Measurements from ENCODE around the gene MYL11. TPM values are rescaled to one million over a fixed set of nuclear protein-coding genes. Genes with fewer than 3 reads are reported as not detected.

MYL11 gene
- total and polyA plus RNA-seq, 2 experiments from 2014 or later: 2.1 TPM; not detected in 1

DNA sequence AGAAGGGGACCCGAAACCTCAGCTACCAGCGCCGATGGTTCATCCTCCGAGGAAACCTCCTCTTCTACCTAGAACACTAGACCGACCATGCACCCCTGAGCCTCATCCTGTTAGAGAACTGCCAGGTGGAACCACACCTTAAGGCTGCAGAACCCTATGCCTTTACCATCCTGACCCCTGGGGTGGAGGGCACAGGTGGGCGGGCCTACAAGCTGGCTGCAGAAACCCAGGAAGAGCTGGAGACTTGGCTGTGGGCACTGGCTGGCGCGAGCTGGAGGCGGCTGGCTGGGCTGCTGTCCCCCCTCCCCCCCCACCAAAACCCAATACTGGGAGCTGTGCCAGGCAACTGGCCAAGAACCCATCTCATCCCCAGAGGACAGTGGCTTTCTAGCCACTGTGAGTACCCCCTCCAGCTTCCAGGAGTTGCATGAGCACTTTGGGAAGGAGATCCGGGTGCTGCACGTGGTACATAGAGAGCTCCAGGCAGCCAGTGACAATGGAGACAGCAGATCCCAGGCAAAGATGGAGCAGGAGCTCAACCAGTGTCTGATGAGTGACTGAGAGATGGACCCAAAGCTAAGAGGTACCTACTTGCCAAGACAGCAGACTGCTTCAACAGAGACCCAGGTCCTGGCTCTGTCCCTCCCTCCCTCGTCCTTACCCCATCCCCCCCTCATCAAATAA, 18.1 kb upstream of the MYL11 start:
- Histone ChIP-seq H3K9me2 (ENCODE audit: insufficient read depth) (no peaks in the 10 kb centered on the region), H3F3A (ENCODE audit: insufficient read depth) (peaks cover 23% of the 10 kb centered on the region; the same call in 1 of the 2 replicates), H3K79me2 (ENCODE audit: insufficient read depth) (peaks cover 60% of the 10 kb centered on the region), H3K4me2 (ENCODE audit: unreplicated experiment) (peak overlapping the region; percentile 90), H3K27me3 (replicated peaks; ENCODE audit: insufficient read depth) (no peaks in the 10 kb centered on the region), H3K9ac (peak overlapping the region; percentile 94; the same call in 1 of the 2 replicates), H3K27ac (peak overlapping the region; percentile 98), H3K4me3 (no peak overlapping the region; the same call in 1 of the 2 replicates), H3K36me3 (ENCODE audit: low read depth) (no peaks in the 10 kb centered on the region; the same call in 1 of the 2 replicates), H2AFZ (no peak overlapping the region), H3K9me3 (ENCODE audit: low read depth) (no peaks in the 10 kb centered on the region), H4K20me1 (ENCODE audit: insufficient read depth) (no peaks in the 10 kb centered on the region), H3K4me1 (ENCODE audit: insufficient read depth) (peaks cover 28% of the 10 kb centered on the region)
- in situ Hi-C loops (cut with MboI): no loop called here
- WGBS, 2 experiments (ENCODE audit: low coverage in 1 of 2, low lambda C conversion rate in 2 of 2, missing lambda C conversion rate in 2 of 2): 73 to 75% methylated on average over 12 of the region's 12 CpGs
- peak; percentile 14 for DNase-seq
- no peak for TF ChIP-seq EZH2phosphoT487 (IDR thresholded peaks at IDR 0.05; ENCODE audit: insufficient read depth, low read depth)

DNA sequence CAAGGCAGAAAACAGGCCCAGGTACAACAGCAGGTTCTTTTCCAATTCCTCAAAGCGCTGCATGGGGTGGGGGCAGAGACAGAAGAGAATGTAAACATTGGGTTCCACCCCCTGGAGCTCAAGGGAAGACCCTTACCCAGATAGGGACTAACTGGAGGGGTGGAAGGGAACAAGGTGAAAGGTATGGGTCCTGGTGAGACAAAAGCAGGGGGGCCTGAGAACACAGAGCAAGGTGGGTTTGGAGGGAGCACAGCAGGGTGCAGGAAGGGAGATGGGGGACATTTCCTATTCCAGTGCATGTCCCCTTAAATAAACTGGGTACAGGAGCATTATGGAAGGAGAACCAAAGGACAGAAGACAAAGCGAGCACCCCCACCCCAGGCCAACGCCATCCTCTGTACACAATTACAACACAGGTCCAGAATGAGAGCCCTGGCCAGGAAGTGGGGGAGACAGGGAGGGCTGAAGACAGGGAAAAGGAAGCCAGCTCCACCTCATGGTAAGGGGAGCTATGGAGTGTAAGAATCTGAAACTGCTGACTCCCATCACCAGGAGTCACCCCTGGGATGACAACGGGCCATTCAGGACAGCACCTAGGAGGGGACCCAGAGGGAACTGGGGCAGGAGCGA, 17.4 kb upstream of the MYL11 start:
- H3K4me1 ChIP-seq (ENCODE audit: insufficient read depth): peaks cover 22% of the 10 kb centered on the region
- H3K27me3 ChIP-seq (replicated peaks; ENCODE audit: insufficient read depth): no peaks in the 10 kb centered on the region
- H3K27ac ChIP-seq: peak overlapping the region; percentile 98
- TF ChIP-seq EZH2phosphoT487 (IDR thresholded peaks at IDR 0.05; ENCODE audit: insufficient read depth, low read depth) (no peak), EZH2 (IDR thresholded peaks at IDR 0.05; ENCODE audit: insufficient read depth, poor library complexity, severe bottlenecking) (no peak)
- H3F3A ChIP-seq (ENCODE audit: insufficient read depth): peaks cover 23% of the 10 kb centered on the region; the same call in 1 of the 2 replicates
- H3K4me2 ChIP-seq (ENCODE audit: unreplicated experiment): no peak overlapping the region
- WGBS, 2 experiments (ENCODE audit: low coverage in 1 of 2, low lambda C conversion rate in 2 of 2, missing lambda C conversion rate in 2 of 2): 69 to 76% methylated on average over 5 of the region's 5 CpGs
- no peak overlapping the region for H2AFZ ChIP-seq
- H3K36me3 ChIP-seq (ENCODE audit: low read depth): no peaks in the 10 kb centered on the region; the same call in 1 of the 2 replicates
- in situ Hi-C loops (cut with MboI): no loop called here
- H3K79me2 ChIP-seq (ENCODE audit: insufficient read depth): peaks cover 62% of the 10 kb centered on the region
- no peak for DNase-seq
- no peak overlapping the region for H3K9ac ChIP-seq
- no peaks in the 10 kb centered on the region for H3K9me3 ChIP-seq (ENCODE audit: low read depth)
- H4K20me1 ChIP-seq (ENCODE audit: insufficient read depth): no peaks in the 10 kb centered on the region
- no peaks in the 10 kb centered on the region for H3K9me2 ChIP-seq (ENCODE audit: insufficient read depth)
- no peak overlapping the region for H3K4me3 ChIP-seq

DNA sequence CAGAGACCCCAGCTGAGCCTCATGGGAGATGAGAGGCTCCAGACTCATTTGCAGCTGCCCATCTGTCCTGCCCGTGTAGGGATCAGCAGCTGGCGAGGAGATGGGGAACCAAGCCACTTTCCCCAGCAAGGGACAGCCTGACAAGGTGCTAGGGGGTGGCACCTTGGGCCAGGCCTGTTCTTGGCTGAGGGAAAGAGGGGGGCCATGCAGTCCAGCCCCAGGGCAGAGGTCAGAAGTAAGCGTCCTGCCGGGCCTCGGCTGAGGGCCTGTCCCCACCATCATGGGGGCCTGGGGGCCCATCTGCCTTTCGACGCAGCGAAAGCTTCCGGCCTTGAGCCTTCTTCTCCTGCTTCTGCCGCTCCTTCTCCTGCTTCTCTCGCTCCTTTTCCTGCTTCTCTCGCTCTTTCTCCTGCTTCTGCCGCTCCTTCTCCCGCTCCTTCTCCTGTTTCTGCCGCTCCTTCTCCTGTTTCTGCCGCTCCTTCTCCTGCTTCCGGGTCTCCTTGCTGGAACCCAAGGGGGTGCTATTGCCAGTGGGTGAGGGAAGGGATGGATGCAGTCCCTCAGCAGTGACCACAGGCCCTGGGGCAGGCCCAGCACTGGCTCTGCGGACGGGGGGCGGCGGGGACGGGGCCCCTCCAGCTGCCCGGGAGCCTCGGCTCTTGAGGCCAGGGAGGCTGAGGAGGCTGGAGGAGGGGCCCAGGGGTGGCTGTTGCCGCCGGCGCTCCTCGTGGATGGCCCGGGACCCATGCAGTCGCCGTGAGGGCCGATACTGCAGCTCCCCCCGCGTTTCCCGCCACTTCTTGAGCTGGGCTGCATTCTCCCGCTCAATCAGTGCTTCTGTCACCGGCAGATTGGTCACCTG, 16.7 kb upstream of the MYL11 start:
- WGBS, 2 experiments (ENCODE audit: low coverage in 1 of 2, low lambda C conversion rate in 2 of 2, missing lambda C conversion rate in 2 of 2): 84% methylated on average over 19 to 34 of the region's 37 CpGs
- H3K27ac ChIP-seq: no peak overlapping the region
- H3K4me2 ChIP-seq (ENCODE audit: unreplicated experiment): no peak overlapping the region
- no peaks in the 10 kb centered on the region for H3K9me2 ChIP-seq (ENCODE audit: insufficient read depth)
- no peak overlapping the region for H3K9ac ChIP-seq
- H3K4me1 ChIP-seq (ENCODE audit: insufficient read depth): peaks cover 16% of the 10 kb centered on the region
- no peaks in the 10 kb centered on the region for H4K20me1 ChIP-seq (ENCODE audit: insufficient read depth)
- H3K79me2 ChIP-seq (ENCODE audit: insufficient read depth): peaks cover 64% of the 10 kb centered on the region
- H3K27me3 ChIP-seq (replicated peaks; ENCODE audit: insufficient read depth): no peaks in the 10 kb centered on the region
- no peaks in the 10 kb centered on the region for H3K9me3 ChIP-seq (ENCODE audit: low read depth)
- H3F3A ChIP-seq (ENCODE audit: insufficient read depth): peaks cover 16% of the 10 kb centered on the region; the same call in 1 of the 2 replicates
- no peak overlapping the region for H3K4me3 ChIP-seq
- H3K36me3 ChIP-seq (ENCODE audit: low read depth): no peaks in the 10 kb centered on the region; the same call in 1 of the 2 replicates
- H2AFZ ChIP-seq: no peak overlapping the region
- no peak for DNase-seq
- no peak for TF ChIP-seq EZH2 (IDR thresholded peaks at IDR 0.05; ENCODE audit: insufficient read depth, poor library complexity, severe bottlenecking)
- no peak for TF ChIP-seq EZH2phosphoT487 (IDR thresholded peaks at IDR 0.05; ENCODE audit: insufficient read depth, low read depth)
- in situ Hi-C loops (cut with MboI): no loop called here

DNA sequence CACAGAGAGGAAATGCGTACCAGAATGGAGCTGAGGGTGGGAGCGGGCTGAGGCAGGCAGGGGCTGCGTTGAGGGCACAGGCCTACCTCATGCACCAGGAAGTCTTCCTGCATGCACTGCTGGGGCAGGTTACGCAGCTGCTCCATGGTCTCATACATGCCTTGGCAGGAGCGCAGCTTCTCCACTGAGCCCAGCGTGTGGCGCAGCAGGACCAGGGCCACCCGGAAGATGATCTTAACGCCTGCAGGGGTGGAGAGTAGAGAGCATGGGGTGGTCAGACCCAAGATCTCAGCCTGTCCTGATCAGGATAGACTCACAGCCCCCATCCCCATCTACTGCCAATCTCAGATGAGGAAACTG, 16.0 kb upstream of the MYL11 start:
- no peaks in the 10 kb centered on the region for H3K9me3 ChIP-seq (ENCODE audit: low read depth)
- H3K36me3 ChIP-seq (ENCODE audit: low read depth): peaks cover 5% of the 10 kb centered on the region; the same call in 1 of the 2 replicates
- H3K4me3 ChIP-seq: no peak overlapping the region
- H3K4me2 ChIP-seq (ENCODE audit: unreplicated experiment): no peak overlapping the region
- H4K20me1 ChIP-seq (ENCODE audit: insufficient read depth): no peaks in the 10 kb centered on the region
- DNase-seq: no peak
- no peak overlapping the region for H3K27ac ChIP-seq
- no peaks in the 10 kb centered on the region for H3K9me2 ChIP-seq (ENCODE audit: insufficient read depth)
- TF ChIP-seq EZH2phosphoT487 (IDR thresholded peaks at IDR 0.05; ENCODE audit: insufficient read depth, low read depth) (no peak), EZH2 (IDR thresholded peaks at IDR 0.05; ENCODE audit: insufficient read depth, poor library complexity, severe bottlenecking) (no peak)
- no peak overlapping the region for H2AFZ ChIP-seq
- H3K9ac ChIP-seq: no peak overlapping the region
- H3K79me2 ChIP-seq (ENCODE audit: insufficient read depth): peaks cover 66% of the 10 kb centered on the region
- peaks cover 16% of the 10 kb centered on the region for H3K4me1 ChIP-seq (ENCODE audit: insufficient read depth)
- H3F3A ChIP-seq (ENCODE audit: insufficient read depth): 0 out of 2 replicates have a peak, but pooled peaks cover 15% of the 10 kb centered on the region
- WGBS, 2 experiments (ENCODE audit: low coverage in 1 of 2, low lambda C conversion rate in 2 of 2, missing lambda C conversion rate in 2 of 2): 83 to 88% methylated on average over 9 of the region's 9 CpGs
- in situ Hi-C loops (cut with MboI): no loop called here
- no peaks in the 10 kb centered on the region for H3K27me3 ChIP-seq (replicated peaks; ENCODE audit: insufficient read depth)

Measured in GM23248 (cell line).